Erythroblast (primary cell): ENCODE results near the gene KCNMA1.

ENCODE experiments used
- GATA1 ChIP-seq: IDR thresholded peaks from 2 replicates; pipeline ENCODE4 v1.6.1; 2011; ENCODE audit warnings: low read depth, mild to moderate bottlenecking, control low read depth, low read length, moderate library complexity
- POLR2A ChIP-seq: IDR thresholded peaks from 2 replicates; pipeline ENCODE4 v1.6.1; 2011; ENCODE audit warnings: mild to moderate bottlenecking, low read length

DNA sequence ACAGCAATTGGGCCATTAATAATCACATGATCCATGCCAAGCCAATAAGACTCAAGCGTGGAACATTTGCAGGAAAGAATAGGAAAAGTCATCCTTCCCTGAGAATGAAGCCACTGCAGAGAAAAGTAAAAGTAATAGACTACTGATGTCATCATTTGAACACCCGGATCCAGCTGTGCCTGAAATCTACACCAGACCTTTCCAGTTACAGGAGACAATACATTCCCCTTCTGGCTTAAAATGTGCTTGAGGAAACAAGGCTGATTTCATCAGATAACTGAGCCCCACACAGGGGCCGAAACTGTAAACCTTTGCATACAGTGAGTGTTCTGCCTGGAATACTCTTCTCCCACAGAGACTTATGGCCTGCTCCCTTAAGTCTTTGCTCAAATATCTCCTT, 232.8 kb downstream of the KCNMA1 start:
- TF ChIP-seq POLR2A (no peak), GATA1 (no peak)
